HG03469 (cell line): Measurements from ENCODE around the gene YPEL2.

Source experiments
- ATAC-seq: cut with Tn5 transposase; IDR thresholded peaks from one replicate; pipeline ENCODE4 v1.9.1; 2021; ENCODE audit warnings: mild to moderate bottlenecking, moderate library complexity, moderate number of reproducible peaks; ENCODE audit not compliant: unreplicated experiment

YPEL2 gene

DNA sequence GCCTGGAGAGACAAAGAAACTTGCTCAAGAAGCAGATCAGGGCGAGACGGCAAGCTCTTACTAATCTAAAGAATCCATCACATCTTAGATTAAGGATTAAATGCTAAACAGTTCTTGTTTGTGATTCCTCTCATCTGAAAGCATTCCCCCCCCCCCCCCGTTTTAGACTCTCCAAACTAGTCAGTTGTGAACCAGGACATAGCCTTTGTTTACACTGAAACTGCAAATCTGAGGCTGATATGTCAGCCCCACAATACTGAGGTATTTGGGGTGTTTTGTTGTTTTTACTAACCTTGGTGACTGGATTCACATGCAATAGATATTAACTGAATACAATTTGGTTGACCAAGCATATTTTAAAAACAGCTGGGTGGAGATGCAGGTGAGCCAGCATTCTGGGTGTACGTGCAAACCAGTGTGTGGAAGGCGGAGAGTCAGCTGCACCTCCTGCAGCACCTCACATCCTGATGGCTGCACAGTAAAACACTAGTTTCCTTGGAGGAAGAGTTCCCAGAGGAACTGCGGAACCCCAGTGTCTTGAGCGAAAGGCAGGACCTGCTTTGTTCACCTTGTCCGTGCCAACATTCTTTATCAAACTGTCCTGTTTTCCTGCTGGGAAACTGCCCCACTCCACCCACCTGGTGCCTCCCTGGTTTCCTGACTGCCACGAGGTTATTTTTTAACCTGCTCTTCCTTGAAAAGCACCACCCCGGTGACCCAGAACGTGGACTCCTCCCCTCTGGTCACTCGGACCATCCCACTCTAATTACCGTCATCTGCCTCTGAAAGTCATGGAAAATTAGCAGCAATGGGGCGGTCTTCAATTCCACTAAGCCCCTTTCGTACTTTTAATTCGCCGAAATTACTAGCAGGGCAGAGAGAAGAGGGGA lies 1.2 kb upstream of the YPEL2 start:
- ATAC-seq = no peak

DNA sequence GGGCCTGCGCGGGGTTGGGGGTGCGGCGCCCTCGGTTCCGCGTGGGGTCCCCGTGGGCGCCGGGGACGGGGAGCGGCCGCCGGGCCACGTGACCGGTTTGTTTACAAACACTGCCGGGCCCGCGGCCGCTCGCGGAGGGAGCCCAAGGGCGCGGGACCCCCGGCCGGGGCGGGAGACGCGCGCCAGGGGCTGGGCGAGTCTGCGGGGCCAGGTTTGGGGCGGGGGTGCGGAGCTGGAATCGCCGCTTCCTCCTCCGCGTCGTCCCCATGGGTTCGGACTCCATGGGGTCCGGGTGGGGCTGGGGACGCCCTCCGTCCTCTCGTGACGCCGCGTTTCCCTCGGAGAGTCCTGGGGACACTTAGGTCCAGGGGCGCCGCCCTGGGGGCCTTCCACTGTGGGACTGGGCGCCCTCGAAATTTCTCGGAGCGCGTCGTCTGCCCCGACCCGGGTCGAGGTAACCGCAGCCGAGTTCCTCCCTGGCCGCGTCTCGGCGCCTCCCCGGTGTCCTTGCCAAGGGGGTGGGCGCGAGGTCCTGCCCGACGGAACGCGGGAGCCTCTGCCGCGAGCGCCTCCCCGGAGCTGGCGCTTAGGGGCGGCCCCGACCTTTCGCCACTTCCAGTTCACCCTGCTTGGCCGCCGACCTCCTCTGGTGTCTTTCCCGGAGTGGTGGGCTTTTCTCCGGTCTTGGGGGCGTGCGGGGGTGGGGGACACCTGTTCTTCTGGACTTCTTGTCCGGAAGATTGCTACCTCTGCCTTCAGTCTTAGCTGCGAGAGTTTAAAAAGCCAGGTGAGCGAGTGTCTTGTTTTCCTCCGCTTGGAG lies 684 bp downstream of the YPEL2 start:
- no peak for ATAC-seq

DNA sequence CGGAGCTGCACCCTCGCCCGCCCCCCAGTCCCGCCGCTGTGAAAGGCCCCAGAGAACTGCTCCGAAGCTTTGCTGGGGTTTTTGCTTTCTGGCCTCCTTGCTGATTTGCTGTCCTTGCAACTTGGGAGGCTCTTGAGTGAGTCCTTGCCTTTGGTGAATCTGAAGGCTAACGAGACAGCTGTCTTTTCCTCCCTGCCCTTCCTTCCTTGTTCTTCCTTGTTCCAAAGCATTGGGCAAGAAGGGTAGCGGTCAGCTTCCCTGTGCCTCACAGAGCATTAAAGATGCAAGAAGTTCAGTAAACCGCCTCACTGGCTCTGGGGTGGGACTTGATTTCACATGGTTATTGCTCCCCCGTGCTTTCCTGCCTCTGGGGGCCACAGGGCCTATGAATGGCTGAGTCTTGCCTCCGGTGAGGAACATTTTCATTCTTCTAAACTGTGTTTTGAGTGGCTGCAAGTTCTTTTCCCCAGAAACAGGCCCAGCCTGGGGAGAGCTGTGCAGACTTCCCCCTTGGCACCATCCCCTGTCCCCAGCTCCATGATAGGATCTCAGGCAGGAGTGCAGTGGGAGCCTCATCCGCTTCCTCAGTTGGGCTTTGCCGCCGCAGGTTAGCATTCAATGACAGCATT lies 1.4 kb downstream of the YPEL2 start:
- ATAC-seq = no peak

DNA sequence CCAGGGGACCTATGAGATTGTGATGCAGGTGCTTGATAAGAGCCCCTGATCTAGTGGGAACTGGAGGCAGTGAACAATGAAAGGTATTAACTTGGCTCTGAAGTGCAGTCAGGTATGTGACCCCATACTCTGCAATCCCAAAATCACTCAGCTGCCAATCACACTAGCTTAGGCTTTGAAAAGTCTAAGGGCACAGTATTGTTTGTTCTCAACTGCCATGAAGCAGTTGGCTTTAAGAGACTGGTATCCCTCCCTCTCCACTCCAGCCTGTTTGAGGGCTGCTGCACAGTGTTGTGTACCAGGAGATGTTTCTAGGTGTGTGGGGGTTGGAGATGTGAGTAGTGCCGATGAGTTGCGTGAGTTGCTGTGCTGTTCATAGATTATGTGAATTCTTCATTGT lies 2.4 kb downstream of the YPEL2 start:
- ATAC-seq = no peak

DNA sequence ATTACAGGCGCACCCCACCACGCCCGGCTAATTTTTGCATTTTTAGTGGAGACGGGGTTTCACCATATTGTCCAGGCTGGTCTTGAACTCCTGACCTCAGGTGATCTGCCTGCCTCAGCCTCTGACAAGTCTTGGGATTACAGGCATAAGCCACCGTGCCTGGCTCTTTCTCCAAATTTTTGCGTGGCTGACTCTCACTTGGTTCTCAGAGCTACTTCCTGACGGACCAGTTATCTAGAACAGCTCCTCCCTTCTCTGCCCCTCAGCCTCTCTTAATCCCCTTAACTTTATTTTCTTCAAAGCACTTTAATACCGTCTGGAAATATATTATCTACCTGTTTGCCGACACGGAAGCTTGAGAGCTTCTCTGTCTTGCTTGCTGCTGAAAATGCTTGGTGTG lies 4.2 kb downstream of the YPEL2 start:
- ATAC-seq = no peak

DNA sequence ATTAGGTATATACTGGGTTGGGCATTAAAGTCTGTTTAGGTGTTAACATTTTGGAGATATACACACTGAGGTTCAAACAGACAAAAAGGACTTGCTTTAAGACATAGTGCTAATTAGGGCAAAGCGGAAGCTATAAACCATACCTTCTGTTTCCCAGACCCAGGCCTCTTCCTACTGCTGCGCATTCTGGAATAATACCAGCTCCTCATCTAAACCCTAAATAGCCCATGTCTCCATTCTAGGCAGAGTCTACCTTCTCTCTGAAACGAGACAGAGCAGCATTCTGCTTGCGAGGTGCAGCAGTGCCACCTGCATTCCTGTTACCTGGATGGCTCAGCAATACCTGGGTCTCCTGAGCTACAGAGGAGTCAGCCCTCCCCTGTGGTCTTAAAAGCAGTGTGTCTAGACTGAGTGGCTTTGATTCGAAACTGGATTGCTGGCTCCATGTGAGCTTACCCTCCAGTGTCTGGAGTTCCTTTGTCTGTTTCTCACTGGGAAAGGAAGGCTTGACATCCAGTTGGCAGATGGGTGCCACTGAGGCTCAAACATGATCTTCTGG lies 6.4 kb downstream of the YPEL2 start:
- ATAC-seq = no peak

DNA sequence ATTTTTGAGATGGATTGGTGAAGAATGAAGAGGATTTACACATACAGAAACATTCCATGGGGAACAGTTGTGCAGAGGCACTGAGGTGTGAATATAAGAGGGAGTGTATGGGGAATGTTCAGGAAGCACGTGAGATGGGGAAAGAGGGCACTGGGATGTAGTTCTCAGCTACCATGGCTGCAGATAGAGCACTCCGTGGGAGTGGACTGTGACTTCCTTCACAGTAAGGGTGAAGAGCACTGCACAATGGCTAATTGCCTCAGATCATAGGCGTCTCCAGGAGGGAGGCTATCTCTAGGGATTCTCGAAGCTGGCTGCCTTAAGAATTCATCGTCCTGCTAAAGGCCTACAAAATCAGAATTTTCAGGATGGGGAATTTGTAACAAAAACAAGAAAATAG lies 7.0 kb downstream of the YPEL2 start:
- ATAC-seq = no peak

DNA sequence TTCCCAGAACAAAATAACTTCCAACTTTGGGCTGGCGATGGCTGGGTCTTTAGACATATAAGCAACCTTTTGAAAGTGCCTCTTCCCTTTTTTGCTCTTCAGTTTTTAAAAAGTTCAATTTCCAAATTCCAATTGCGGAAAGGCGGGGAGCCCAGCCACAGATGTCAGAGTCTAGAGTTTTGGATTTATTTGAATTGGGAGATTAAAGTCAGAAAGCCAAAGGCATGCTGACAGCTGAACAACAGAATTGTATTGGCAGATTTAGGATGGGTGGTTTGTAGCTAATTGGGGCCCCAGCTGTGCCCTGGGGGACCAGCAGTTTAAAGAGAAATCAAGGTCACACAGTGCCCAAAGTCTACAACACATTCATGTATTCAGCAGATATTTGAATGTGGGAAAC lies 10.5 kb downstream of the YPEL2 start:
- no peak for ATAC-seq

DNA sequence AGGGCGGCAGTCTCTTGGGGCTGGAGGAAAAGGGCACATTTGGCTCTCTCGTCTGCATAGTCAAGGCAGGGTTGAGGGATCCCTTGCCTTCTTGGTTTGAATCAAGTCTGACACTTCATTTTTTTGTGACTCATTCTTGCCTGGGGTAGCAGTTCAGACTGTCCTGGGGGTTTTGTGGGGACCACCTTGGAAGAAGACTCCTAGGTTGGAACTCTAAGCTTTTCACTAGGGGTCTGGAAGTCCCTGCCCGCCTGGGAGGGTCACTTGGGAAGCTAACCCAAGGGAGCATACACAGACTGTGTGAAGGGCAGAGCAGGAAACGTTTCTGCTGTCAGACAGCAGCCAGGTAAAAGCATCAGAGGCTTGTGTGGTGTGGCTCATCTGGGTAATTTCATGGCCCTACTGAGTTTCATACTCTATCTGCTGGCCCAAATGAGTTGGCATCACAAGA lies 11.3 kb downstream of the YPEL2 start:
- no peak for ATAC-seq

DNA sequence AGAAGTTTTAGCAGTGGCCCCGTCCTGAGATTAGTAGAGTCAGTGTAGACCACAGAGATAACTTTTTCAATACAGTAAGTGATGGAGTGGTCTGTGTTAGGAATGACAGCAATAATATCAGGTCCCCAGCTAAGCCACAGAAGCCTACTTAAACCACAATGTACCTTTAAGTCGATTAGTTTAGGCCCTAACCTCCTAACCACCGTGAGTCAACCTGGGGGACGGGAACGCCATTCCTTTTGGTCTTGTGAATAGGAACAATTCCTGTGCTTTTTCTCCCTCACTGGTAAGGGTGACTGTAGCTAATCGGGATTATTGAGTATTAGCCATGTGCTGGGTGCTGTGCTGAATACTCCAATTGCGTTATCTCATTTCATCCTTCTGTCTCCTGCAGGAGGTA lies 14.0 kb downstream of the YPEL2 start:
- no peak for ATAC-seq

DNA sequence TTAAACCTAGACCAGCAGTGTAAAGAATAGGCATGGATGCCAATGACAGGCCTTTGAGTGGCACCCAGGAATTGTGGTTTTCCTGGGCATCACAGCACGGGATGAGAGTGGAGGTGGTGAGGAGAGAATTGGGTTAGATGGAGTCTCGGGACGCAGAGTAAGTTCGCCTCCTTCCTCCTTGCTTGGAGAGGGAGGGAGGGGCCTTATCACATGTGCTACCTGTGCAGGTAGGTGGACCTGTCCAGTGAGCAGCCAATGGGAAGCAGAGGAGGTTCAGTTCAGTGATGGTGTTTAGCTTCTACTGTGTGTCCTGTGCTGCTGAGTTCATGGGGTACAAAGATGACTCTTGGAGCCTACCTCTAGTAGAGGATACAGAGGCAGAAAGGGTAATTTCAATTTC lies 14.9 kb downstream of the YPEL2 start:
- ATAC-seq = no peak

DNA sequence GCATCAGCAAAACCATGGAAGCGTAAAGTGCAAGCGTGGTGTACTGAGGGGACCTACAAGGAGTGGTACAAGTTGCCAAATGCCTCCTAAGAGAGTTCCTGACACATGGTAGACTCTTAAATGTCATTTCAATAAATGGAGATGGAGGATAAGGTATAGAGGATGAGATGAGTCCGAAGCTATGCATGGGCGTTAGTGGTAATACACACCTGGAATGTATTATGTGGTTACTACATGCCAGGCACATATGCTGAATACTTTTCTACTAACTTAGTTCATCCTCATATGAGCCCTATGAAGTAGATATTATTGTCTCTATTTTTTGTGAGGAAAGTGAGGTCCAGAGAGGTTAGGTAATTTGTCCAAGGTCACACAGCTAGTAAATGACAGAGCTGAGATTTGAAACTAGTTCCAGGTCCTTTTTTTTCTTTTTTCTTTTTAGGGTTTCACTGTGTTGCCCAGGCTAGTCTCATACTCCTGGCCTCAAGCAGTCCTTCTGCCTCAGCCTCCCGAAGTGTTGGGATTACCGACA lies 15.5 kb downstream of the YPEL2 start:
- no peak for ATAC-seq

DNA sequence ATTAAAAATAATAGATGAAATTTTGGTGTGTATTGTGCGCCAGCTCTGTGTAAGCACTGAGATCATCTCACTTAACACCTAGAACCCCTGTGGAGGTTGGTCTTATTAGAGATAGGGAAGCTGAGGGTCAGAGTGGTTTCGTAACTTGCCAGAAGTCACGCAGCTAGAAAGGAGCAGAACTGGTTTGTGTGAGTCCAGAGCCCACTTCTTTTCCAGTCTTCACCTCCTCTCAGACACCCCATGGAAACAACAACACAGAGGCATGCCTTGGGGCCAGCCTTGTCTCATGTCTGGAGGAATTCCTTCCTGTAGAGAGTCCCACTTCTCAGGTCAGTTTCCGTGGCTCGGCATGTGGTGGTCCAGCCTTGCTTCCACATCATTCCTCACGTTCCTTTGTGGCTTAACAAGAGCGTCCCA lies 16.5 kb downstream of the YPEL2 start:
- no peak for ATAC-seq

DNA sequence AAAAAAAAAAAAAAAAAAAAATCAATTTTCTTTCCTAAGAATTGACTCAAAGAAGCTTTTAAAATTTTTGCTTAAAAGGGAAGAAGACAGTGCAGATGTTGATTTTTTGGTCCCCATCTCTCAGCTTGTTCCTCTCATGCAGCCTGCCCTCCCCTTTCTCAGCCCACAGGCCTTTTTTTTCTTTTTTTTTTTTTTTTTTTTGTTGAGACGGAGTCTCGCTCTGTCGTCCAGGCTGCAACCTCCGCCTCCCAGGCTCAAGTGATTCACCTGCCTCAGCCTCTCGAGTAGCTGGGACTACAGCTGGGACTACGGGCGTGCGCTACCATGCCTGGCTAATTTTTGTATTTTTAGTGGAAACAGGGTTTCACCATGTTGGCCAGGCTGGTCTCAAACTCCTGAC lies 17.7 kb downstream of the YPEL2 start:
- ATAC-seq = no peak

DNA sequence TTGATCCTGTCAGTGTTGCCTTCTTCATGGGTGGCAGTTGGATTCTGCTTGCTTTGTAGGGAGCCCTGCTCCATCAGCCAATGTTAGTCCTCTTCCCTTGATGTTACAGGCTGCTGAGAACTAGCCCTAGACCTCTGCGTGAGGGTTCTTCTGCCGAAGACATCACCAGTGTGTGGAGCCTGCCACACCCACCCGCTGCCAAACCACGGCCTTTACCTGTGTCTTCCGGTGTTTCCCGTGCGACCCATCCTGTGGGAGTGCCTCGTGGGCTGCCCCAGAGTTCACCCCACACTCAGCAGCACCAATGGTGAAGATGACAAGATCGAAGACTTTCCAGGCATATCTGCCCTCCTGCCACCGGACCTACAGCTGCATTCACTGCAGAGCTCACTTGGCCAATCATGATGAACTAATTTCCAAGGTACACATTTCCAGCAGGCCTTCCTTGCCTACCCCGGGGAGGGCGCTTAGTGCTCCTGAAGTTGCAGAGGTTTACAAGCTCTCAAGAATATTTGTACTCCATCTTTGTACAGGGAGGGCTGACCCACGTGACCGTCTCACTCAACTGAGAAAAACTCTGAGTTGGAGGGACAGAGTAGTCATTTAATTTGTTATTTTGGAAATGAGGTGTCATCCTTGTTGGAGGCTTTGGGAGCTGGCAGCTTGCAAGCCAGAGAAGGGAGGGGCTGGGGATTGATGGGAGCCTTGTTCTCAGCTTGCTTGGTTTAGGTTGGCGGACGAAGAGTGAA lies 21.8 kb downstream of the YPEL2 start:
- ATAC-seq = no peak

DNA sequence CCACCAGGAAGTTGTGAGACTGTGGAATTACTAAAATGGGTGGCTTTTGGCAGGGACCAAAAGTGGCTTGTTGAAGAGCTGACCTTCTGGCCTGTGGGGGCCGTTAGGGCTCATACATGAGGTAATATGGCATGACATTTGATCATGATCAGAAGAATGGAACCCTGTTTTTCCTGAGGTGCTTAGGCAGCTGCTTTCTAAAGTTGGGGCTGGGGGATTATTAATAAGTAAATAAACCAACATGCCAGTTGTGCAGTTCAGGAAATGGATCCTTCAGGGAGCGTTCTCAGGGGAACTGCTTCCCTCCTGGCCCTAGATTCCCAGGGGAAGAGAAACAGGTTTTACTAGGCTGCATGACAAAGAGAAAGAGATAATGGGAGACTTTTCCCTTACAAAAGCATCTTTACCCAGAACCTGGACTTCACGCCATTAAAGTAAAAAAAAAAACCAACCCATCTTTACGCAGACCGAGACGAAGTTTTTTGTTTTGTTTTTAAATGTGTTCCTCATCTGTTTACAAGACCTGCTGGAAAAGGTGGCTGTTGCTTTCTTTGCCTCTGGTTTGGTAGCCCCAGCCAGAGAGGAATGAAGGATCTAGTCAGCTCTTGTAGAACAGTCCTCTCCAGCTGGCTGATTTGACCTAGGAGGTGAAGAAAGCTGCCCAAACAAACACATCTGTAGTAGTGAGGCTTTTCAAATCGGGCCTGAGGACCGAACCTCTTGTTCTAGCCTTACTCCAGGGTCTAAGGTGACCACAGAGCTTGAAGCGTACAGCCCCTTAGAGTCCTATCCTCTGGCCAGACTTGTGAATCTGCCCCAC lies 22.7 kb downstream of the YPEL2 start:
- no peak for ATAC-seq

DNA sequence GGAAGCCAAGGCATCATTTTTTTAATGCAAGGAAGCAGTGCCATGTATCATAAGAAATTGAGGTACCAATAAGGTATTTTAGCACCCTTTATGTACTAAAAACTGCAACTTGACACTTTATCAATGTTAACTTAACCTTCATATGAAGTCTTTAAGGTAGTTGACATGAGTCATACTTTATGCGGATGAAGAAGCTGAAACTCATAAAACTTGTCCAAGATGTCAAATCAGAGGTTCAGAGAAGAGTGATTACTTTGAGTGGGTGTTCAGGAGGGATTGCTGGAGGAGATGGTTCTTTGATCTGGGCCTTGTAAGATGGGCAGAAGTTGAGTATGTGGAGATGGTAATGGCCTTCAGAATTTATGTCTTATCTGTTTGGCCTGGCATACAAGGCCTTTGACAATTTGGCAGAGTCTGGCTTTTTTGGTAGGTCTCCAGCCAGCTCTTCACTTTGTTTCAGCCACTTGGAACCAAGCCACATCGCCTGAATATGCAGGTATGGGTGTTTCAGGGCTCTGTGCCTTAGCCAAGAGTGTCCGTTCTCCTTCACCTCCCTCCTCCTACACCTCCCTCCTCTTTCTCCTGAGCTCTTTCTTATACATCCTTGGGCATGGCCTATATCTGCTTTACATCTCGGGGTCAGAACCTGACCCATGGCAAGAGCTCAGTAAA lies 23.7 kb downstream of the YPEL2 start:
- ATAC-seq = no peak

DNA sequence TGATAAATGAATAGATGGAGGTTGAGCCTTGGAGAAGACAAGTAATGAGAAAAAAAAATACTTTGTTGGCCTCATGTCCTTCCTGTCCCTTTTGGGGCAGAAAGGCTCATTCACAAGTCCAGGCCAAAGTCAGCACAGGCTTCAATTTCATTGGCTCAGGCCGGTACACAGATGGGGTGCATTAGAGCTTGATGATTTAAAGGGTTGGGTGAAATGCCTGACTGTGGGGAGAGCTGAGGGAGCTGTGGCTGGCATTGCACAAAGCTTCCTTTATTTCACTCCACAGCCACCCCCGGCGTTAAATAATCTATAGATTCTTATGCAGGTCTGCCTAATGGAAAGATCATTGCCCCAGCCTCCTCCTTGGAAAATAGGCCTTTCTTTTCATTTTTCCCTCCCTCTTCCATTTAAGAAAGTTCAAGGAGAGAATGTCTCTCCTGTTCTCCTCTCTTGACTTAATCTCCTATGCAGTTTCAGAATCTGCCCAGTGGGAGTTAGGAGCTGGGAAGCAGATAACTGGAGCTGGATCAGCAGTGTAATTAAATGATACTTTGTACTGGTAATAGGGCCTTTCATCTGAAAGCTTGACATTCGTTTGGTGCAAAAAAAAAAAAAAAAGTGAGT lies 24.4 kb downstream of the YPEL2 start:
- no peak for ATAC-seq
